HG03354 (cell line): ENCODE measurements around the gene SPATS1.
"Not testable (repeated sequence)": the region's sequence is repeated elsewhere in the genome, so short reads cannot be mapped to it uniquely, and the experiment has no call there.

Source experiments
- ATAC-seq: cut with Tn5 transposase; IDR thresholded peaks from one replicate; pipeline ENCODE4 v1.9.1; 2021; ENCODE audit warnings: mild to moderate bottlenecking; ENCODE audit not compliant: unreplicated experiment, poor library complexity, severe bottlenecking

SPATS1 gene

DNA sequence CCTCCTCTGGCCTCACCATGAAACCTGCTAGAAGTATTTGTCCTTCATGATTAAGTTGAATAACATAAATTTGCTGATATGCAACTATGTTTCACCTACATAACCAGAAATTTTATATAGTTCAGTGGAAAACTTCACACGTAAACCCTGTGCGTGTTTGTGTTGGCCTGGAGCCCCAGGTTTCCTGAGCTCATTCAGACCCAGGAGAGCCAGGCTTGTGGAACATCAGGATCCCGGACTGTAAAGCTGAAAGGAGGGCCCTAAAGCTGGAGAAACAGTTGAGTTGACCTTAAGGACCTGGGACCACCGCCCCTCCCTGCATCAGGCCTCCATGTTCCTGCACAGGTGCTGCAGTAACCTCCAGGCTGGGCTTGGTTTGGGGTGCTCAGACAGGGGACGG, 3.1 kb upstream of the SPATS1 start:
- no peak for ATAC-seq

DNA sequence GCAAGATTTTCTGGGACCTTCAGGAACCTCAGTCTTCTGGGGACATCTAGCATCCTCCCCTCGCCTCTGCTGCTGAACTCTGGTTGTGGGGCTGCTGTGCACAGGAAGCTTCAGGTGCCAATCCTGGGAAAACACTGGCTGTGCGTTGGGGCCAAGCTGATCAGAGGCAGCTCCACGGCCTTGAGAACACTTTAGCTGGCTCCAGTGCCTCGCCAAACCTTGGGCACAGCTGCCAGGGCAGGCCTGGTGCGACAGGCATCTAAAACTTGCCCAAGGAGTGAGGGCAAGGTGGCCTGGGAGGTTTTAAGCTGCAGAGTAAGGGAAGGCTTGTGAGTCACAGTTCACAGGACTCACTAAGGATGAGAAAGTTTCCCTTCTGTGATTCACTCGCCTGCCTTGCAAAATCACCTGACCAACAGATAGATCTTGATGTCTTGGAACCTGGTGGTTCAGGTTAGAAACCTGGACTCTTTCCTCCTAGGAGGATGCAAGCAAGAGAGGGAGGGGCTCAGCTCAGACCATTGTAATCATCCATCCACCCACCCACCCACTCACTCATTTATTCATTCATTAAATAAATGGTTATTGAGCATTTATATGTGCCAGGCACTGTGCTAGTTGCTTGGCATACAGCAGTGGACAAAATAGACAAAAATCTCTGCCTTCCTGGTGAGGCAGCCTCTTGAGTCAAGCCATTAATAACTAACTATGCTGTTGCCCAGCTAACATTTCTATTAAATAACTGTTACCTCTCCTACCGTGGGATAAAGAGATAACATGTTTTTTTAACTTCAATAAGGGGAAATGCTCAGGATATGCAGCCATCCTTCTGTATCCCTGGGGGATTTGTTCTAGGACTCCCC, 2.5 kb upstream of the SPATS1 start:
- ATAC-seq: no peak

DNA sequence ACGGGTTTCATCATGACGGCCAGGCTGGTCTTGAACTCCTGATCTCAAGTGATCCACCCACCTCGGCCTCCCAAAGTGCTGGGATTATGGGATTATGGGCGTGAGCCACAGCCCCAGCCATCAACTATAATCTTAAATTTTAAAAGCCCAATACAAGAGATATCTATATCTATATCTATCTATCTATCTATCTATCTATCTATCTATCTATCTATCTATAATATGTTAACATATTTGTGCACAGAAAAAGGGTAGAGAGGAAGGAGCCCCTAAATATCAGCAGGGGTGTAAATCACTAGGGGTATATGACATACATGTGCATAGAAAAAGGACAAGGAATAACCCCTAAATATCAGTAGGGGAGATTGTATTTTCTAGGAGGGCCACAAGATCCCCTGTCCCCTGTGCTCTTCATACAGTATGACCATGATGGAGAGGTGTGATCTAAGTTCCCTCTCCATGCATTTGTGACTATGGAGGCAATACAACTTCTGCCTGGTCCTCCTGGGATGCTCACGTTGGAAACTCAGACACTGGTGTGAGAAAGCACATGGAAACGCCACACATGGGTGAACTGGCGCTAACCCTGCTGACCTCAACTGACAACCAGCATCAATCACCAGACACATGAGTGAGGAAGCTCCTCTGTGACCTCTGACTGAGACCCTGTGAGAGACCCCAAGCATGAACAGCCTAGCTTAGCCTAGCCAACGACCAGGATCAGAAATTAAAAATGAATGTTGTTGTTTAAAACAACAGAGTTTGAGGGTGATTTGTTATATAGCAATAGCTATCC, 1.2 kb upstream of the SPATS1 start:
- ATAC-seq: no peak

DNA sequence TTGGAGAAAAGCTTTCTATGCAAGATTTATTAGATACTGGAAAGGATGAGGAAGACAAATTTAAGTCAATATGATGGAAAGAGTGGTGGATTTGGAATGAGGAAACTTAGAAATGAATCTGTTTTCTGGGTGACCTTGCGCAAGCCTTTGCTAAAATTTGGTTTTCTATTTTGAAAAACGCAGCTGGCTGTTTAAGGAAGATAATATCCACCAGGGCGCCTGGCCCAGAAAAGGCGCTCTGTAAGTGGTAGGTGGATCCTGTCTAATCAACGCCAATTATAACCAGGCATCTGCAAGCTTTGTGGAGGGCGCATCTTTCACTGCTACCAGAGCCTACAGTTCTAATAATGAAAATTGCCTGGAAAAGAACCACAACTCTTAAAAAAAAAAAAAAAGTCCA, 398 bp upstream of the SPATS1 start:
- ATAC-seq: no peak

GRCh38 chr6:44346818-44347217, 4.4 kb downstream of the SPATS1 start:
- ATAC-seq: not testable (repeated sequence)

DNA sequence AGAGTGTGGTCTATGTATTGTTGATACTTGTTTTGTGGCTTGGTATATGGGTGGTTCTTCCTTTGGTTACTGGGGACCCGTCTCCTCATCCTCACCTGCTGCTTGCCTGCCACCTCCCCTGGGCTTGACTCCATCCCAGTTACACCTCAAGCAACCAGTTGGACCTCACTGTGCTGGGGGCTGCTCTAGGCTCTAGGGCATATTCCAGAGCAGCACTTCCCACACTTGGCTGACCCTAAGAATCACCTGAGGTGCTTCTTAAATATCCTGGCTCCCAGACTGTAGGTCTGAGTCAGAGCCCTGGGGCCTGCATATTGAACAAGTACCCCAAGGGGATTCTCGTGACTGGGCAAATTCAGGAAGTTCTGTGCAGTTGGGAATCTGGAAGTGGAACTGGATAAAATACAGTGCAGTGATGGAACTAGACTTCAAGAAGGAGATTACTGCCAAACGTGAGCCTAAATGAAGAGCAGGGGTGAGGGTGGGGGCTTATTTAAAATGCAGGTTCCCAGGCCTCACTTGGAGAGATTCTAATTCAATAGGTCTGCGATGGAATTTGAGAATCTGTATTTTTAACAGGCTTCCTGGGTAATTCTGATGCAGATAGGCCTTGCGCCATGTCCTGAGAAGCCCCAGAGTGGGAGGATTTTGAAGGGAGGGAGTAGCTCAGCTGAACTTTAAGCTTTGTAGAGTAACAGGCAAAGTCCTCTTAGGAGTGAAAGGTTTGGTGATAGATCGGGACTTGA, 7.6 kb downstream of the SPATS1 start:
- ATAC-seq: no peak

DNA sequence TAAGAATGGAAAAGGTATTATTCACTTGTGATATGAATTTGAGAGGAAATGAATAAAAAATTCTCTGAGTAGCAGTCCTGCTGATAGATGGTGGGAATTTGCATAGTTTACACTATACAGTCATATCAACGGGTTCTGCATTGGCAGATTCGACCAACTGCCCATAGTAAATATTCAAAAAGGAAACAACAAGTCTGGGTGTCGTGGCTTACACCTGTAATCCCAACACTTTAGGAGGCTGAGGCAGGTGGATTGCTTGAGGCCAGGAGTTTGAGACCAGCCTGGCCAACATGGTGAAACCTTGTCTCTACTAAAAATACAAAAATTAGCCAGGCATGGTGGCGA, 8.2 kb downstream of the SPATS1 start:
- ATAC-seq: not testable (repeated sequence)

GRCh38 chr6:44352259-44352658, 9.8 kb downstream of the SPATS1 start:
- ATAC-seq: no peak

- ATAC-seq: no peak
Measured at GRCh38 chr6:44353336-44353735, 10.9 kb downstream of the SPATS1 start.

- no peak for ATAC-seq
Measured at GRCh38 chr6:44355640-44356039, 13.2 kb downstream of the SPATS1 start.

GRCh38 chr6:44356487-44356886, 14.0 kb downstream of the SPATS1 start:
- ATAC-seq: no peak

GRCh38 chr6:44359973-44360372, 17.5 kb downstream of the SPATS1 start:
- no peak for ATAC-seq

GRCh38 chr6:44361947-44362346, 19.5 kb downstream of the SPATS1 start:
- no peak for ATAC-seq

DNA sequence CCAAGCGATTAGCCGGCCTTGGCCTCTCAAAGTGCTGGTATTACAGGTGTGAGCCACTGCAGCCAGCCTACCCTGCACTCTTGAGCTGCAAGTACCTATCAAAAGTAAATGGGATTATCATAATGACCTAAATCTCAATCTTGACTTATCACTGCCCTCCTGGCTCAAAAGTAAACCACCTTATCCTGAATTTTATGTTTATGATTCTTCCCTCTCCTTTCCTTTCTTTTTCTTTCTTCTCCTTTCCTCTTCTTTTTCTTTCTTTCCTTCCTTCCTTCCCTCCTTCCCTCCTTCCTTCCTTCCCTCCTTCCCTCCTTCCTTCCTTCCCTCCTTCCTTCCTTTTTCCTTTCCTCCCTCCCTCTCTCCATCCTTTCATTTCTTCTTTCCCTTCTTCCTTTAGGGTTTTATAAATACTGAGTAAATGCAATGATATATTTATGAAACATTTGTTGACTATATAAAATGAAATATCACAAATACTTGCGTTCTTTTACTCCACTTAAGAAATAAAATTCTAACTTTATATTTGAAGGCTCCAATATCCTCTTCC, 21.0 kb downstream of the SPATS1 start:
- no peak for ATAC-seq

DNA sequence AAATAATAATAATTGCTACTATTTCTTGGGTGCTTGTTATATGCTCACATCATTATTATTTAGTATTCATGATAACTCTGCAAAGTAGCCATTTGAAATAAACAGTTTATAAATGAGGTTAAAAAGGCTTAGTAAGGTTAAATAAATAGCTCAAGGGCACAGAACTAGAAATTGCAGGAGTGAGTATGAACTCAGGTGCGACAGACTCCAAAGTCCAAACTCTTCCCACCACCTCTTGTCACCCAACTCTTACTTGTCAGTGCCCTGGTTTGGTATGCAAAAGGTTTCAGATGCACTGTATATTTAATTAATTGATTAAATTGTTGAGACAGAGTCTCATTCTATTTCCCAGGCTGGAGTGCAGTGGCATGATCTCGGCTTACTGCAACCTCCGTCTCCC, 24.3 kb downstream of the SPATS1 start:
- no peak for ATAC-seq

DNA sequence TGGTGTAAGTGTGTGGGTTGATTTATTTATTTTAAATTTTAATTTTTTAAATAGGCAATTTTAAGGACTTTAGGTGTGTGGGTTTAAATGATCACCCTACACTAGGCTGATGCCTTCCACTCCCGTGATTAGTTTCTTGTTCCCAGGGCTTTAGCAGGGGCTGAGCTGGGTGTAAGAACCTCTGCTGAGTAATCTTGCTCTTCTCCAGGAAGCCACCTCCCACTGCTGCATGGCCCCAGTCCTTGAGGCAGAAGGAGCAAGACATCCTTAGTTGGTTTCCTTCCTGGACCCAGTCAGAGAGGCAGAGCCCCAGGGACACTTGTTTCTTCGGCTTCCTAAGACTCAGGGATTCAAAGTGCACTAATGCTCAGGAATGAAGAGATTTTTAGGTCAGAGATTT, 25.2 kb downstream of the SPATS1 start:
- ATAC-seq: no peak

GRCh38 chr6:44373051-44373450, 30.6 kb downstream of the SPATS1 start:
- ATAC-seq: no peak

DNA sequence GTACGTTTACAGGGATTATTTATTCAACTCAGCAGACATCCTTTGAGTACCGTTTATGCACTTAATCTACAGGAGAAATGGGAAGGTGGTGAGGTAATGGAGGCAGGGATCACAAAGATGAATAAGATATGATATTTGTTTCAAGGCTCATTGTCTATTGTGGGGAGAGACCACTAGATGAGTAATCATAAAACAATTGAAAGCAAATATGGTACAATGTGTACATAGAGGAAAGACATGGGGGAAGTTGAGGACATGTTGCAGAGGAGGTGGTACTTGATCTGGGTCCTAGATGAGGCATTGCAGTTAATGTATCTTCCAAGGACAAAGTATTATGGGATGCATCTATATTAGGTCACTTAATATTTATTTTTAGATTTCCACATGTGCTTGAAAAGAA, 31.3 kb downstream of the SPATS1 start:
- ATAC-seq: no peak

- no peak for ATAC-seq
Measured at GRCh38 chr6:44375071-44375470, 32.6 kb downstream of the SPATS1 start.

DNA sequence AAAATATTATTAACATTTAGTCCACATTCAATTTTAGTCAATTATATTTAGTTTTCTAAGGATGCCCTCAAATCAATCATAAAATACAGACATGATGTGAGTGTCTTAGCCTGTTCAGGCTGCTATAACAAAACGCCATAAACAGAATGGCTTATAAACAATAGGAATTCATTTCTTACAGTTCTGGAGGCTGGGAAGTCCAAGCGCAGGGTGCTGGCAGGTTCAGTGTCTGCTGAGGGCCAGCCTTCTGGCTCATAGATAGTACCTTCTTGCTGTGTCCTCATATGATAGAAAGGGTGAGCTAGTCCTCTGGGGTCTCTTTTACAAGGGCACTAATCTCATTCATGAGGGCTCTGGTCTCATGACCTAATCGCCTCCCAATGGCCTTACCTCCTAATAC, 35.0 kb downstream of the SPATS1 start:
- ATAC-seq: no peak
